Measurements from ENCODE around the gene AAK1. TPM values are rescaled to one million over a fixed set of nuclear protein-coding genes. Genes with fewer than 3 reads are reported as not detected.
"Not testable (repeated sequence)": the region's sequence is repeated elsewhere in the genome, so short reads cannot be mapped to it uniquely, and the experiment has no call there.

AAK1 gene
- total and polyA plus RNA-seq, 12 donors = 26.2 to 106 (median 68.5) TPM

DNA sequence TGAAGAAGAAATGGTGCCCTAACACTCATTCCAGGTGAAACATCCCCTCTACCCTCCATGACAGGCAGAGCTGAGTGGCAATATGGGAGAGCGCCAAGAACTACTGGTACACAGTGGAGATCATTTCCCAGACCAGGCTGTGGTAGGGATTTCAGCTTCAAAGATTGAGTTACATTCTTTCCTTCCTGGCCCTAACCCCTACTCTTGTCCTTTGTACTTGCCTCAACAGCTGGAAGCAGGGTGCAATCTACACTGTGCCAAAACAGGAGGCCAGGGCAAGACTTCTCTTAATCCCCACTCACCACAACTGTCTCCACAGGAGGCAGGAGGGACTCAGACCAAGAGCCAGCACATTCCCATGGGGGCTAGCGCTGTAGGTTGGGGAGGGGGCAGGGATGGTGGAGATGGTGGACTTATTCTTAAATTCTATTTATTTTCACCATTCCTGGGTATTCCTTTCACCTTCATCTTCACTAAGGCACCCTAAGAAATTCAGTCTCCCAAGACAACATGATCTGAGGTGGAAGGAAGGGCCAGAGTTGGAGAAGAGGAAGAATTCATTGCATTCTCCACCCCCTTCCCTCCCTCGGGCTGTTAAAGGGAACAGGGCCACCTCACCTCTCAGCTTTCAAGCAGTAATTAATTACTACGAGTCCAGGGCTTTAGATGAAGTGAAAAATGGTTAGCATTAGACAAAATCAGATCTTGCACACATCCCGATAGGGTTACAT, 65.9 kb downstream of the AAK1 start:
- DNase-seq = no peak
- intact Hi-C loops (cut with DNase I) = loop anchor here in 1 of 2 donors (10.0 kb wide), 1 partner anchor 67 kb away; the partner anchor contains the start of gene AAK1
- Histone ChIP-seq H3K4me1 (replicated peaks in 1 of 2) (peaks cover 11 to 43% of the 10 kb centered on the region in 2 donors), H3K27ac (peak overlapping the region in 1 of 5 donors; percentile 11), H3K27me3 (no peaks in the 10 kb centered on the region), H3K36me3 (replicated peaks in 1 of 2) (no peaks in the 10 kb centered on the region), H3K4me3 (no peak overlapping the region), H3K9me3 (replicated peaks in 1 of 3) (no peaks in the 10 kb centered on the region)
- TF ChIP-seq CTCF (IDR thresholded peaks at IDR 0.05) = no peak
- no peak for TF ChIP-seq POLR2A (IDR thresholded peaks at IDR 0.05)
- 74 to 83% (median 77%) methylated on average over 5 of the region's 5 CpGs for WGBS, 4 donors

- intact Hi-C loops (cut with DNase I) = loop anchor here in 1 of 2 donors (10.0 kb wide), 1 partner anchor 68 kb away; the partner anchor contains the start of gene AAK1
- Histone ChIP-seq H3K36me3 (replicated peaks in 1 of 2) (no peaks in the 10 kb centered on the region), H3K27ac (no peak overlapping the region), H3K4me1 (replicated peaks in 1 of 2) (peaks cover 4 to 37% of the 10 kb centered on the region in 2 donors), H3K4me3 (no peak overlapping the region), H3K27me3 (no peaks in the 10 kb centered on the region), H3K9me3 (replicated peaks in 1 of 3) (no peaks in the 10 kb centered on the region)
- TF ChIP-seq POLR2A (IDR thresholded peaks at IDR 0.05) = no peak
- no peak for TF ChIP-seq CTCF (IDR thresholded peaks at IDR 0.05)
- WGBS, 4 donors = 83 to 94% (median 88%) methylated on average over 5 of the region's 5 CpGs
- DNase-seq = no peak
These were observed 66.7 kb downstream of the AAK1 start for GRCh38 chr2:69576880-69577279.

- WGBS, 4 donors = 78 to 95% (median 86%) methylated on average over 1 of the region's 1 CpG
- Histone ChIP-seq H3K4me1 (replicated peaks in 1 of 2) (peaks cover 0 to 28% of the 10 kb centered on the region in 2 donors), H3K27ac (no peak overlapping the region), H3K27me3 (no peaks in the 10 kb centered on the region), H3K36me3 (replicated peaks in 1 of 2) (no peaks in the 10 kb centered on the region), H3K9me3 (replicated peaks in 1 of 3) (no peaks in the 10 kb centered on the region), H3K4me3 (no peak overlapping the region)
- no peak for TF ChIP-seq CTCF (IDR thresholded peaks at IDR 0.05)
- TF ChIP-seq POLR2A (IDR thresholded peaks at IDR 0.05) = no peak
- no peak for DNase-seq
- intact Hi-C loops (cut with DNase I) = loop anchor here in 1 of 2 donors (10.0 kb wide), 1 partner anchor 69 kb away; the partner anchor contains the start of gene AAK1
These were observed 67.6 kb downstream of the AAK1 start for GRCh38 chr2:69575926-69576325.

GRCh38 chr2:69575371-69575770, 68.2 kb downstream of the AAK1 start:
- intact Hi-C loops (cut with DNase I) = loop anchor here in 1 of 2 donors (10.0 kb wide), 1 partner anchor 69 kb away; the partner anchor contains the start of gene AAK1
- 90 to 98% (median 91%) methylated on average over 13 of the region's 13 CpGs for WGBS, 4 donors
- peaks cover 0 to 30% of the 10 kb centered on the region in 2 donors for H3K4me1 ChIP-seq (replicated peaks in 1 of 2)
- not testable (repeated sequence) for H3K27me3 ChIP-seq; H3K9me3 ChIP-seq (replicated peaks in 1 of 3); H3K4me3 ChIP-seq; H3K27ac ChIP-seq; DNase-seq; H3K36me3 ChIP-seq (replicated peaks in 1 of 2)

Data from adrenal gland (tissue), 12 donors.